AG04450 (cell line): Measurements from ENCODE around the gene EFNB3. TPM values are rescaled to one million over a fixed set of nuclear protein-coding genes. Genes with fewer than 3 reads are reported as not detected.
A peak's percentile ranks its signal among the peaks of the same experiment; 100 is the strongest.

Source experiments
- CTCF ChIA-PET: fragments of 300-600, 350-600 bp; formaldehyde crosslinking; extraction: SDS; loops from one replicate; lab custom pipeline; 2022; ENCODE audit warnings: antibody characterized with exemption, inconsistent platforms; lab: Charles Lee
- POLR2A ChIA-PET: fragments of 350-600 bp; formaldehyde crosslinking; extraction: SDS; loops from one replicate; lab custom pipeline; 2021; ENCODE audit warnings: antibody characterized with exemption, inconsistent platforms; lab: Yijun Ruan, JAX
- DNase-seq: peaks from one replicate; pipeline ENCODE4 v3.0.0-alpha.2; 2011; ENCODE audit warnings: low read depth, low spot score
- H3K27ac ChIP-seq: one replicate; pipeline ENCODE4 v1.5.1; 2012; ENCODE audit warnings: low read depth, low read length, control low read depth
- H3K27me3 ChIP-seq: one replicate; pipeline ENCODE4 v1.6.0; 2012; ENCODE audit warnings: low read length; ENCODE audit not compliant: control insufficient read depth, insufficient read depth
- H3K4me3 ChIP-seq: 2 replicates; pipeline ENCODE4 v1.5.1; 2011; ENCODE audit warnings: mild to moderate bottlenecking, low read depth, low read length, control low read depth
- H3K9me3 ChIP-seq: 2 replicates; pipeline ENCODE4 v1.5.1; 2012; ENCODE audit warnings: low read length; ENCODE audit not compliant: control insufficient read depth, insufficient read depth
- CTCF ChIP-seq: IDR thresholded peaks from 2 replicates; pipeline ENCODE4 v1.5.1; 2011; ENCODE audit warnings: low read depth, low read length, control low read depth, inconsistent platforms
- polyA minus RNA-seq: library from RNA; depleted of rRNA, polyadenylated mRNA; stranded (reverse); fragments of >200 nt; gene quantifications from 2 replicates; pipeline ENCODE4 v1.2.3, GENCODE V29; 2011; rRNA and poly(A)+ RNA removed
- polyA plus RNA-seq: library from polyadenylated mRNA; depleted of rRNA; stranded (reverse); fragments of >200 nt; gene quantifications from 2 replicates; pipeline ENCODE4 v1.2.3, GENCODE V29; 2011; rRNA removed

The EFNB3 gene
- polyA plus RNA-seq, result 7.2 and 7.7 TPM in 2 replicates
- 5.3 and 6.7 TPM in 2 replicates for polyA minus RNA-seq

- Histone ChIP-seq H3K27me3 (peaks cover 18% of the 10 kb centered on the region), H3K4me3 (peak within 1 kb of the TSS; percentile 57), H3K27ac (no peak within 1 kb of the TSS), H3K9me3 (no peaks in the 10 kb centered on the region; the same call in 1 of the 2 replicates)
- no peak for TF ChIP-seq CTCF
- no peak for DNase-seq
- ChIA-PET POLR2A (interaction anchor here (0.7 to 1.5 kb wide), 2 partner anchors 12 to 26 kb away, joined by 6 to 10 read pairs; partner anchors contain the start of gene DNAH2), CTCF (interaction anchor here (0.8 kb wide), 1 partner anchor 17 kb away, joined by 3 read pairs; no protein-coding TSS in a partner anchor)
These were observed at the start of gene EFNB3 for GRCh38 chr17:7704601-7705268. TSS of gene EFNB3 (plus strand) at chr17:7705202. CDS start at chr17:7705599, 397 bp downstream.

- Histone ChIP-seq H3K9me3 (no peaks in the 10 kb centered on the region; the same call in 1 of the 2 replicates), H3K27me3 (peaks cover 48% of the 10 kb centered on the region), H3K27ac (no peak overlapping the region), H3K4me3 (no peak overlapping the region)
- POLR2A ChIA-PET, result no interaction called here
- no peak for TF ChIP-seq CTCF
- CTCF ChIA-PET, result interaction anchor here (0.8 to 1.4 kb wide), 2 partner anchors 23 to 32 kb away, joined by 3 read pairs; no protein-coding TSS in a partner anchor
- DNase-seq, result no peak
These were observed 49.5 kb upstream of the EFNB3 start for GRCh38 chr17:7655541-7655840.

- Histone ChIP-seq H3K27me3 (peaks cover 34% of the 10 kb centered on the region), H3K4me3 (no peak overlapping the region), H3K27ac (no peak overlapping the region), H3K9me3 (no peaks in the 10 kb centered on the region)
- DNase-seq, result no peak
- ChIA-PET CTCF (interaction anchor here (0.6 to 2.8 kb wide), 4 partner anchors 11 to 205 kb away, joined by 3 to 9 read pairs (median 4); partner anchors contain the start of gene WRAP53), POLR2A (interaction anchor here (0.7 kb wide), 1 partner anchor 24 kb away, joined by 6 read pairs; no protein-coding TSS in a partner anchor)
- TF ChIP-seq CTCF, result no peak
These were observed 47.9 kb upstream of the EFNB3 start for GRCh38 chr17:7656958-7657609.

- no peaks in the 10 kb centered on the region for H3K27me3 ChIP-seq
- ChIA-PET POLR2A (interaction anchor here (0.6 to 1.0 kb wide), 2 partner anchors 18 to 21 kb away, joined by 3 read pairs; partner anchors contain the start of gene WRAP53), CTCF (interaction anchor here (0.5 to 1.8 kb wide), 3 partner anchors 17 to 79 kb away, joined by 3 to 5 read pairs (median 3); partner anchors contain the start of gene FXR2)
- no peak for TF ChIP-seq CTCF
- H3K27ac ChIP-seq, result no peak overlapping the region
- H3K9me3 ChIP-seq, result no peaks in the 10 kb centered on the region
- no peak for DNase-seq
- H3K4me3 ChIP-seq, result no peak overlapping the region
These were observed 37.2 kb upstream of the EFNB3 start for GRCh38 chr17:7667656-7668406.
